Spleen (tissue), 11 donors: ENCODE results near the gene ARMC10. TPM values are rescaled to one million over a fixed set of nuclear protein-coding genes. Genes with fewer than 3 reads are reported as not detected.
"Not testable (repeated sequence)": the region's sequence is repeated elsewhere in the genome, so short reads cannot be mapped to it uniquely, and the experiment has no call there.

Experiments used
- DNase-seq: peaks from one replicate; pipeline ENCODE4 v3.0.0-alpha.2; 2020
- H3K27ac ChIP-seq, 8 donors: fragments of 200-600 bp; sonication (generic) in 7 of 8; 1 replicate in 4 of 8; 2 replicates in 4 of 8; pipeline versions ENCODE4 v1.5.0 to v1.8.0; 2016 to 2021; ENCODE audit warnings: inconsistent platforms in 4 of 8, mild to moderate bottlenecking in 4 of 8, moderate library complexity in 1 of 8
- H3K27me3 ChIP-seq, 7 donors: fragments of 200-600 bp; sonication (generic) in 6 of 7; replicated peaks in 1 of 7; 1 replicate in 4 of 7; 2 replicates in 3 of 7; pipeline versions ENCODE4 v1.5.0 to v1.8.0; 2016 to 2021; ENCODE audit warnings: inconsistent platforms in 3 of 7, mild to moderate bottlenecking in 1 of 7
- H3K36me3 ChIP-seq, 6 donors: fragments of 200-600 bp; sonication (generic) in 5 of 6; 1 replicate in 4 of 6; 2 replicates in 2 of 6; pipeline versions ENCODE4 v1.5.0 to v1.8.0; 2016 to 2021; ENCODE audit warnings: inconsistent platforms in 2 of 6
- H3K4me1 ChIP-seq, 6 donors: fragments of 200-600 bp; sonication (generic) in 5 of 6; 1 replicate in 3 of 6; 2 replicates in 3 of 6; pipeline versions ENCODE4 v1.5.0 to v1.8.0; 2016 to 2021; ENCODE audit warnings: inconsistent platforms in 3 of 6
- H3K4me3 ChIP-seq, 8 donors: fragments of 200-600 bp; sonication (generic) in 7 of 8; 1 replicate in 4 of 8; 2 replicates in 4 of 8; pipeline versions ENCODE4 v1.5.0 to v1.8.0; 2016 to 2021; ENCODE audit warnings: inconsistent platforms in 4 of 8, mild to moderate bottlenecking in 4 of 8, moderate library complexity in 2 of 8
- H3K9me3 ChIP-seq, 8 donors: fragments of 200-600 bp; sonication (generic) in 7 of 8; 1 replicate in 4 of 8; 2 replicates in 4 of 8; pipeline versions ENCODE4 v1.5.0 to v1.8.0; 2016 to 2021; ENCODE audit warnings: inconsistent platforms in 4 of 8
- POLR2A ChIP-seq, 3 donors: fragments of 450-650 bp; IDR thresholded peaks; one replicate each; pipeline ENCODE4 v1.5.1; 2017; ENCODE audit warnings: antibody characterized with exemption in 3 of 3, mild to moderate bottlenecking in 1 of 3
- POLR2AphosphoS5 ChIP-seq, 3 donors: sonication (generic); formaldehyde crosslinking; IDR thresholded peaks; one replicate each; pipeline ENCODE4 v1.5.1; 2017; ENCODE audit warnings: antibody characterized with exemption in 3 of 3
- WGBS, 5 donors: extraction: QIAGEN DNeasy Blood & Tissue Kit in 3 of 5; methylation state at CpG; one replicate each; pipeline versions ENCODE4 v1.1.5 to v1.1.7; 2013 to 2018; 5-methylcytosine and 5-hydroxymethylcytosine counted together
- intact Hi-C: fragments of 100-400 bp; cut with DNase I; formaldehyde crosslinking; loops from one replicate; pipeline ENCODE4 v1.15.0; 2023; ENCODE audit warnings: low total_unique reads
- polyA plus RNA-seq, 3 donors: library from polyadenylated mRNA; stranded (reverse); fragments of 200-250 nt; gene quantifications; one replicate each; pipeline ENCODE4 v1.2.1, GENCODE V29; 2013
- total RNA-seq, 7 donors: library from RNA; depleted of rRNA in 3 of 7; stranded (reverse); fragments of >200 nt in 3 of 7; fragmentation: NEBNext Ultra II Directional in 4 of 7; extraction: Animal tissue kit (Norgen Biotek cat#: 25700) in 4 of 7; gene quantifications; one replicate each; pipeline versions ENCODE4 v1.1.0 to v1.2.1, GENCODE V29; 2016 to 2021
- TF ChIP-seq, protein P1 (sequence below), 11 experiments: fragments of 200-600 bp in 7 of 11; fragments of 450-650 bp in 4 of 11; sonication (generic) in 4 of 11; IDR thresholded peaks in 8 of 11; conservative IDR thresholded peaks in 3 of 11; 1 replicate in 7 of 11; 2 replicates in 4 of 11; pipeline versions ENCODE4 v1.4.0 to v1.8.0; 2016 to 2021; ENCODE audit warnings: antibody characterized with exemption in 11 of 11, inconsistent platforms in 4 of 11, mild to moderate bottlenecking in 1 of 11
- donor health status: healthy with polysubstance abuse.
- donor health status: DM: no; HTN: no; CAD: no; lungs with moderate emphysema.
- donor health status: DM: no; HTN: no; CAD: no.
- donor health status: Bipolar disorder and iron deficiency.
- donor health status: healthy.
- donor health status: DM: no; HTN: no; CAD: no.
- donor health status: DM: yes; HTN: yes; CAD: no.

The ARMC10 gene
- total and polyA plus RNA-seq, 10 donors, result 11.7 to 29.8 (median 26.2) TPM

DNA sequence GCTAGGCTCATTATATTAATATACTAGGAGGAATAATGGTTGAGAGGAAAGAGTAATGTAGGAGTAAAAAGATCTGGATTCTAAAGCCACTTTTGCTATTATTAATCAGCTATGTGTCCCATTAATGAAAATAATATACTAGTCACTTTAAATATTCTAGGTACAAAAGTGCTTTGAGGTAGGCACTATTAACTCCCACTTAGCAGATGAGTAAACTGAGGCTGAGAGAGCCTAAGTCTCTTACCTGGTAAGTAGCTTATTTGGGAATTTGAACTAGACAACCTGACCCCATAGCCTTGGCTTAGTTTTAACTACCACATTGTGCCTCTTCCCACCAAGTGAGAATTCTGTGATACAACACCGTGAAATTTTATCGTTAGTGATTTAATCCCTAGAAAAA, 6.0 kb downstream of the ARMC10 start:
- no peak for TF ChIP-seq POLR2A (IDR thresholded peaks at IDR 0.05)
- TF ChIP-seq POLR2AphosphoS5 (IDR thresholded peaks at IDR 0.05), result no peak
- TF ChIP-seq, protein P1, sequence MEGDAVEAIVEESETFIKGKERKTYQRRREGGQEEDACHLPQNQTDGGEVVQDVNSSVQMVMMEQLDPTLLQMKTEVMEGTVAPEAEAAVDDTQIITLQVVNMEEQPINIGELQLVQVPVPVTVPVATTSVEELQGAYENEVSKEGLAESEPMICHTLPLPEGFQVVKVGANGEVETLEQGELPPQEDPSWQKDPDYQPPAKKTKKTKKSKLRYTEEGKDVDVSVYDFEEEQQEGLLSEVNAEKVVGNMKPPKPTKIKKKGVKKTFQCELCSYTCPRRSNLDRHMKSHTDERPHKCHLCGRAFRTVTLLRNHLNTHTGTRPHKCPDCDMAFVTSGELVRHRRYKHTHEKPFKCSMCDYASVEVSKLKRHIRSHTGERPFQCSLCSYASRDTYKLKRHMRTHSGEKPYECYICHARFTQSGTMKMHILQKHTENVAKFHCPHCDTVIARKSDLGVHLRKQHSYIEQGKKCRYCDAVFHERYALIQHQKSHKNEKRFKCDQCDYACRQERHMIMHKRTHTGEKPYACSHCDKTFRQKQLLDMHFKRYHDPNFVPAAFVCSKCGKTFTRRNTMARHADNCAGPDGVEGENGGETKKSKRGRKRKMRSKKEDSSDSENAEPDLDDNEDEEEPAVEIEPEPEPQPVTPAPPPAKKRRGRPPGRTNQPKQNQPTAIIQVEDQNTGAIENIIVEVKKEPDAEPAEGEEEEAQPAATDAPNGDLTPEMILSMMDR (IDR thresholded peaks at IDR 0.05 in 8 of 11, conservative IDR thresholded peaks at IDR 0.05 in 3 of 11), result no peak
- Histone ChIP-seq H3K4me3 (no peak overlapping the region), H3K36me3 (peaks cover 0 to 34% (median 20%) of the 10 kb centered on the region in 6 donors), H3K27me3 (no peaks in the 10 kb centered on the region), H3K4me1 (peaks cover 8 to 38% (median 21%) of the 10 kb centered on the region in 6 donors), H3K9me3 (no peaks in the 10 kb centered on the region), H3K27ac (no peak overlapping the region)
- 95 to 99% (median 98%) methylated on average over 2 of the region's 2 CpGs for WGBS, 5 donors
- intact Hi-C loops, result no loop called here
- DNase-seq, result no peak

DNA sequence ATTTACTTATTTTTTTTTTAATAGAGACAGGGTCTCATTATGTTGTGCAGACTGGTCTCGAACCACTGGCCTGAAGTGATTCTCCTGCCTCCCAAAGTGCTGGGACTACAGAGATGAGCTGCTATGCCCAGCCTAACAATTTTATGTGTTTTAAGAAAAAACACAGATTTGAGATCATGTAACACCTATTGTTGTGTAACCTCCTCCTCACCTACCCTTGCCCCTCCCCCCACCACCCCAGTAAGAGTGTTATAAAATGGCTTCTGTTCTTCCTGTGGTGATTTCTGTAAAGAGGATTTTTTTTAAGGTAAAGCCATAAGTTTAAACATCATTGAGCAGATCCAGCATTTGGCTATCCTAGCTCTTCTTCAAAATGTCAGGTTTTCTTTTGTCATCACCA, 7.6 kb downstream of the ARMC10 start:
- Histone ChIP-seq H3K27me3 (no peaks in the 10 kb centered on the region), H3K4me1 (peaks cover 0 to 23% (median 5%) of the 10 kb centered on the region in 6 donors), H3K4me3 (no peak overlapping the region), H3K36me3 (peaks cover 0 to 49% (median 30%) of the 10 kb centered on the region in 6 donors), H3K27ac (no peak overlapping the region), H3K9me3 (no peaks in the 10 kb centered on the region)
- intact Hi-C loops, result no loop called here
- DNase-seq, result no peak
- TF ChIP-seq, protein P1 (IDR thresholded peaks at IDR 0.05 in 8 of 11, conservative IDR thresholded peaks at IDR 0.05 in 3 of 11), result no peak
- TF ChIP-seq POLR2AphosphoS5 (IDR thresholded peaks at IDR 0.05) (no peak), POLR2A (IDR thresholded peaks at IDR 0.05) (no peak)
- WGBS, 5 donors, result 92 to 100% (median 98%) methylated on average over 1 of the region's 1 CpG

DNA sequence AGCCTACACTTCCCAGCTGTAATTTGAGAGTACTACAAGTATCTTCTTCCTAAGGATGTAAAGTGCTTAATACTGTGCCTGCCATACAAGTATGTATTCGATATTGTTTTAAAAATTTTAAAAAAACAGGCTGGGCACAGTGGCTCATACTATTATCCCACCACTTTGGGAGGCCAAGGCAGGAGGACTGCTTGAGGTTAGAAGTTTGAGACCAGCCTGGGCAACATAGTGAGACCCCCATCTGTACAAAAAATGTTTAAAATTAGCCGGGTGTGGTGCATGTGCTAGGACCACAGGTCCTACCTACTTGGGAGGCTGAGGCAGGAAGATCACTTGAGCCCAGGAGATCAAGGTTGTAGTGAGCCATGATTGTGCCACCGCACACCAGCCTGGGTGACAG, 8.3 kb downstream of the ARMC10 start:
- peaks cover 0 to 56% (median 36%) of the 10 kb centered on the region in 6 donors for H3K36me3 ChIP-seq
- H3K27me3 ChIP-seq, result no peaks in the 10 kb centered on the region
- no peaks in the 10 kb centered on the region for H3K9me3 ChIP-seq
- TF ChIP-seq POLR2A (IDR thresholded peaks at IDR 0.05), result no peak
- TF ChIP-seq, protein P1 (IDR thresholded peaks at IDR 0.05 in 8 of 11, conservative IDR thresholded peaks at IDR 0.05 in 3 of 11), result no peak
- no peak for TF ChIP-seq POLR2AphosphoS5 (IDR thresholded peaks at IDR 0.05)
- H3K4me3 ChIP-seq, result no peak overlapping the region
- intact Hi-C loops, result no loop called here
- H3K27ac ChIP-seq, result no peak overlapping the region
- peaks cover 0 to 16% (median 2%) of the 10 kb centered on the region in 6 donors for H3K4me1 ChIP-seq
- WGBS, 5 donors, result 92 to 95% (median 94%) methylated on average over 3 of the region's 3 CpGs
- no peak for DNase-seq

DNA sequence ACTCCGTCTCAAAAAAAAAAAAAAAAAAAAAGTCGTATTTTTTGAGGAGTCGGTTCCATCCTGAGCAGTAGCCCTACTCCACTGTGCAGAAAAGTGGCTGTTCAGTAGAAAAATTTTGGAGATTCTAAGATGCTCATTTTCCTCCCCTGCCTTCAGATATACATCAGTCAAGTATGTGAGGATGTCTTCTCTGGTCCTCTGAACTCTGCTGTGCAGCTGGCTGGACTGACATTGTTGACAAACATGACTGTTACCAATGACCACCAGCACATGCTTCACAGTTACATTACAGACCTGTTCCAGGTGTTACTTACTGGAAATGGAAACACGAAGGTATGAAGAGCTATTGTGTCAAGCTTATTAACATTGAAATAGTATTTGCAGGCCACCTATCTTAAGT, 17.4 kb downstream of the ARMC10 start:
- H3K27ac ChIP-seq, H3K4me1 ChIP-seq, intact Hi-C loops, H3K9me3 ChIP-seq, DNase-seq, H3K27me3 ChIP-seq, H3K4me3 ChIP-seq: not testable (repeated sequence)
- WGBS, 5 donors, result 64 to 76% (median 70%) methylated on average over 3 to 4 of the region's 4 CpGs
- H3K36me3 ChIP-seq, result peaks cover 0 to 87% (median 28%) of the 10 kb centered on the region in 6 donors

GRCh38 chr7:103093429-103093828, 18.5 kb downstream of the ARMC10 start:
- Histone ChIP-seq H3K27ac (no peak overlapping the region), H3K4me1 (no peaks in the 10 kb centered on the region), H3K27me3 (no peaks in the 10 kb centered on the region), H3K4me3 (no peak overlapping the region), H3K9me3 (no peaks in the 10 kb centered on the region), H3K36me3 (peaks cover 0 to 87% (median 24%) of the 10 kb centered on the region in 6 donors)
- TF ChIP-seq POLR2AphosphoS5 (IDR thresholded peaks at IDR 0.05) (no peak), POLR2A (IDR thresholded peaks at IDR 0.05) (no peak)
- TF ChIP-seq, protein P1 (IDR thresholded peaks at IDR 0.05 in 8 of 11, conservative IDR thresholded peaks at IDR 0.05 in 3 of 11), result no peak
- no peak for DNase-seq
- intact Hi-C loops, result no loop called here
- WGBS, 5 donors, result 71 to 85% (median 77%) methylated on average over 1 of the region's 1 CpG
